Urothelium cell line (cell line): Measurements from ENCODE around the gene MKLN1.

Source experiments
- DNase-seq: peaks from one replicate; pipeline ENCODE4 v3.0.0; 2011; ENCODE audit warnings: low spot score, mixed read lengths
- FAIRE-seq: peaks from 2 replicates; lab custom pipeline; 2011; peaks lifted over from hg19 to GRCh38; lab: Jason Lieb, UNC

Gene MKLN1

GRCh38 chr7:131346885-131347592 lies 19.4 kb downstream of the MKLN1 start:
- FAIRE-seq = no peak
- DNase-seq = no peak

- FAIRE-seq (no peak), DNase-seq (no peak)
These were observed 24.4 kb downstream of the MKLN1 start for GRCh38 chr7:131352032-131352431.

GRCh38 chr7:131354390-131354789 lies 26.7 kb downstream of the MKLN1 start:
- DNase-seq = no peak

GRCh38 chr7:131355917-131356777 lies 28.5 kb downstream of the MKLN1 start:
- no peak for FAIRE-seq
- no peak for DNase-seq

More at GRCh38 chr7:131354390-131354789, 26.7 kb downstream of the MKLN1 start:
- no peak for FAIRE-seq

GRCh38 chr7:131357282-131357880 lies 29.7 kb downstream of the MKLN1 start:
- FAIRE-seq (no peak), DNase-seq (no peak)

GRCh38 chr7:131358636-131359035 lies 31.0 kb downstream of the MKLN1 start:
- DNase-seq = no peak
- no peak for FAIRE-seq

- no peak for FAIRE-seq
- DNase-seq = no peak
These were observed 31.6 kb downstream of the MKLN1 start for GRCh38 chr7:131359136-131359776.

GRCh38 chr7:131363719-131364118 lies 36.0 kb downstream of the MKLN1 start:
- DNase-seq = no peak
- no peak for FAIRE-seq

GRCh38 chr7:131364767-131365344 lies 37.2 kb downstream of the MKLN1 start:
- no peak for DNase-seq

GRCh38 chr7:131365838-131366237 lies 38.2 kb downstream of the MKLN1 start:
- DNase-seq = no peak
- FAIRE-seq = no peak

More at GRCh38 chr7:131364767-131365344, 37.2 kb downstream of the MKLN1 start:
- FAIRE-seq = no peak

GRCh38 chr7:131369354-131369753 lies 41.7 kb downstream of the MKLN1 start:
- no peak for DNase-seq
- no peak for FAIRE-seq

GRCh38 chr7:131370523-131370968 lies 42.9 kb downstream of the MKLN1 start:
- no peak for FAIRE-seq
- peak; percentile 18 for DNase-seq

GRCh38 chr7:131371411-131371810 lies 43.7 kb downstream of the MKLN1 start:
- DNase-seq (no peak), FAIRE-seq (no peak)

- FAIRE-seq = no peak
- DNase-seq = no peak
These were observed 44.9 kb downstream of the MKLN1 start for GRCh38 chr7:131372554-131372953.

- no peak for DNase-seq
- no peak for FAIRE-seq
These were observed 47.1 kb downstream of the MKLN1 start for GRCh38 chr7:131374821-131375220.

- no peak for FAIRE-seq
These were observed 53.6 kb downstream of the MKLN1 start for GRCh38 chr7:131381069-131381838.

GRCh38 chr7:131383417-131384285 lies 56.0 kb downstream of the MKLN1 start:
- no peak for DNase-seq
- FAIRE-seq = no peak

More at GRCh38 chr7:131381069-131381838, 53.6 kb downstream of the MKLN1 start:
- DNase-seq = no peak

GRCh38 chr7:131384286-131384635 lies 56.6 kb downstream of the MKLN1 start:
- FAIRE-seq (no peak), DNase-seq (no peak)

- DNase-seq (no peak), FAIRE-seq (no peak)
These were observed 57.4 kb downstream of the MKLN1 start for GRCh38 chr7:131385039-131385605.
